Measurements from ENCODE around the gene BNC2. TPM values are rescaled to one million over a fixed set of nuclear protein-coding genes. Genes with fewer than 3 reads are reported as not detected.

The BNC2 gene
- total RNA-seq, 6 experiments from 2014 or later: 0.22 to 0.80 (median 0.36) TPM

DNA sequence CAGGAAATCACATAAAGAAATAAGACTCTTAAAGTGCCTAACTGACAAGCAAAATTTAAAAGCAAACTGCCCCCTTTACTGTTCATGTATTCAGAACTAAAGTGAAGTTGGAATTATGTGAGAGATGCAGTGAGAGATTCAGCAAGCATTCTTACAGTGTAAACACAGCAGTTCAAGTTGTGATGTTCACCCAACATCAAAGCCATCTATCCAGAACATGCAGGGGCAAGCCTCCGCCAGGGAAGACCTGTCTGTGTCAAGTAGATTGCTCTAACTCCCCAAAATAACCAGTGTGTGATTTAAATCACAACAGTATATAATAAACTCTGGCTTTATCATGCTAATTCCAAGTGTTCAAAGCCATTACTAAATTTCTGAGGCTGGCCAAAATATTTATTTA, 233.3 kb downstream of the BNC2 start:
- H3K27ac ChIP-seq: no peak overlapping the region
- intact Hi-C loops (cut with DNase I): no loop called here
- no peak for ATAC-seq
- DNase-seq: no peak
- H3K36me3 ChIP-seq: no peaks in the 10 kb centered on the region
- 90% methylated on average over 1 of the region's 1 CpG for WGBS (ENCODE audit: insufficient coverage, low coverage, low lambda C conversion rate, missing lambda C conversion rate)
- TF ChIP-seq, protein P1, sequence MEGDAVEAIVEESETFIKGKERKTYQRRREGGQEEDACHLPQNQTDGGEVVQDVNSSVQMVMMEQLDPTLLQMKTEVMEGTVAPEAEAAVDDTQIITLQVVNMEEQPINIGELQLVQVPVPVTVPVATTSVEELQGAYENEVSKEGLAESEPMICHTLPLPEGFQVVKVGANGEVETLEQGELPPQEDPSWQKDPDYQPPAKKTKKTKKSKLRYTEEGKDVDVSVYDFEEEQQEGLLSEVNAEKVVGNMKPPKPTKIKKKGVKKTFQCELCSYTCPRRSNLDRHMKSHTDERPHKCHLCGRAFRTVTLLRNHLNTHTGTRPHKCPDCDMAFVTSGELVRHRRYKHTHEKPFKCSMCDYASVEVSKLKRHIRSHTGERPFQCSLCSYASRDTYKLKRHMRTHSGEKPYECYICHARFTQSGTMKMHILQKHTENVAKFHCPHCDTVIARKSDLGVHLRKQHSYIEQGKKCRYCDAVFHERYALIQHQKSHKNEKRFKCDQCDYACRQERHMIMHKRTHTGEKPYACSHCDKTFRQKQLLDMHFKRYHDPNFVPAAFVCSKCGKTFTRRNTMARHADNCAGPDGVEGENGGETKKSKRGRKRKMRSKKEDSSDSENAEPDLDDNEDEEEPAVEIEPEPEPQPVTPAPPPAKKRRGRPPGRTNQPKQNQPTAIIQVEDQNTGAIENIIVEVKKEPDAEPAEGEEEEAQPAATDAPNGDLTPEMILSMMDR (IDR thresholded peaks at IDR 0.05): no peak
- no peak for TF ChIP-seq POLR2A (IDR thresholded peaks at IDR 0.05)
- H3K27me3 ChIP-seq: no peaks in the 10 kb centered on the region
- H3K4me3 ChIP-seq: no peak overlapping the region
- no peaks in the 10 kb centered on the region for H3K4me1 ChIP-seq
- no peaks in the 10 kb centered on the region for H3K9me3 ChIP-seq

DNA sequence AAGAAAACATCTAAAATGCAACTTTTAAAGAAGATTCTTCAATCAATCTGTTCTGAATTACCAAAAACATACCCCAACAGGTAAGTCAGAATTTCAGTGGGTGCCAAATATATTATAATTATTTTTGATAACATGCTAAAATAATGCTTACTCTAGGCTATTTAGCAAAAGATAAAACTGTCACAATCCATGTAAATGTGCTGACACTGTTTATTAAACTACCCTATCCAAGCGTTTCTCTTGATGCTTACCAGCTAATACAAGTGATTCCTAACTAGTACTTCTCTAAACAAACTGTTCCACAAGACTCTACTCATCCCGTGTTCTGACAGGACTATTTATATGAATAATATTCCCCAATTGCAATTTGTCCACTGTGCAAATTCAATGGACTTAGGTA, 236.7 kb downstream of the BNC2 start:
- no peak overlapping the region for H3K27ac ChIP-seq
- WGBS (ENCODE audit: insufficient coverage, low coverage, low lambda C conversion rate, missing lambda C conversion rate): 68% methylated on average over 2 of the region's 2 CpGs
- no peaks in the 10 kb centered on the region for H3K27me3 ChIP-seq
- no peaks in the 10 kb centered on the region for H3K4me1 ChIP-seq
- H3K4me3 ChIP-seq: no peak overlapping the region
- intact Hi-C loops (cut with DNase I): no loop called here
- DNase-seq: no peak
- no peaks in the 10 kb centered on the region for H3K9me3 ChIP-seq
- no peak for ATAC-seq
- H3K36me3 ChIP-seq: no peaks in the 10 kb centered on the region
- TF ChIP-seq, protein P1 (IDR thresholded peaks at IDR 0.05): no peak
- no peak for TF ChIP-seq POLR2A (IDR thresholded peaks at IDR 0.05)

DNA sequence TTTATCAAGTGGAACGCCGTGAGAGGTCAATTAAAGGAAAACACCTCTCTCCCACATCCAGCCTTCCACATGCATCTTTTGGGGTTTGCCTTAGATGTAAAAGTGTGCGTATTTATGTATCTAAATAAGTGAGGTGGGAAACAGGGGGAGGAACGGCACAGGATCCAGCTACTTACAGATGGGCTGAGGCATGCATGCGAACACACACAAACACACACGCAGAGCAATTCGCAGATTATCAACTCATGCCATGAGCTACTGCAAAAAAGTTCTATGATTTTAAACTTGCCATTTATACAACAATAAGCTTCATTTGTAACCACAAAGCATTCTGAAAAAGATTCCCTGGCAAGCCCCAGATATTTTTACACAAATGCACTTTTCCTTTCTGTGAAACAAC, 242.1 kb downstream of the BNC2 start:
- H3K4me1 ChIP-seq: no peaks in the 10 kb centered on the region
- H3K27me3 ChIP-seq: no peaks in the 10 kb centered on the region
- whole genome bisulfite sequencing (ENCODE audit: insufficient coverage, low coverage, low lambda C conversion rate, missing lambda C conversion rate): 82% methylated on average over 7 of the region's 7 CpGs
- H3K9me3 ChIP-seq: no peaks in the 10 kb centered on the region
- DNase-seq: no peak
- no peak overlapping the region for H3K27ac ChIP-seq
- no peak for TF ChIP-seq POLR2A (IDR thresholded peaks at IDR 0.05)
- TF ChIP-seq, protein P1 (IDR thresholded peaks at IDR 0.05): no peak
- H3K36me3 ChIP-seq: no peaks in the 10 kb centered on the region
- no peak overlapping the region for H3K4me3 ChIP-seq
- ATAC-seq: no peak
- intact Hi-C loops (cut with DNase I): no loop called here

DNA sequence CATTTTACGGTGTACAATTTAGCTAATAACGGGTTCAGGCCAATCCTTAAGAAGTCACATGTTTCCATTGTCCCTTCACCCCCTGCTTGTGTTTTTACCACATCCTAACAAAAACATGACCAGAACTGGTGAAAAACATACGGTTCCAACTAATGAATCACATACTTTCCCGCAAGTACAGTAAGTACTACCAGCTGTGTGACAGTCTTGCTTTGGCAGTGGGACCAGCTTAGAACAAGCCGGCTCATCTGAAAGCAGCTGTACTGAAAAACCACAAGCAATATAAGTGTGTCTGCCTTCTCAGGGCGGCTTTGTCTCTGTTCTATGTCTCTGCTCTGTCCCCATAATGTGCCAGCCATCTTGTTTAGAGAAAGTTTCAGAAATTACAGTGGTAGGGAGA, 242.5 kb downstream of the BNC2 start:
- no peaks in the 10 kb centered on the region for H3K9me3 ChIP-seq
- TF ChIP-seq, protein P1 (IDR thresholded peaks at IDR 0.05): no peak
- no peak for TF ChIP-seq POLR2A (IDR thresholded peaks at IDR 0.05)
- no peak overlapping the region for H3K27ac ChIP-seq
- H3K4me1 ChIP-seq: no peaks in the 10 kb centered on the region
- no peak for ATAC-seq
- no peaks in the 10 kb centered on the region for H3K36me3 ChIP-seq
- no peaks in the 10 kb centered on the region for H3K27me3 ChIP-seq
- intact Hi-C loops (cut with DNase I): no loop called here
- 70% methylated on average over 6 of the region's 6 CpGs for WGBS (ENCODE audit: insufficient coverage, low coverage, low lambda C conversion rate, missing lambda C conversion rate)
- H3K4me3 ChIP-seq: no peak overlapping the region
- DNase-seq: no peak

DNA sequence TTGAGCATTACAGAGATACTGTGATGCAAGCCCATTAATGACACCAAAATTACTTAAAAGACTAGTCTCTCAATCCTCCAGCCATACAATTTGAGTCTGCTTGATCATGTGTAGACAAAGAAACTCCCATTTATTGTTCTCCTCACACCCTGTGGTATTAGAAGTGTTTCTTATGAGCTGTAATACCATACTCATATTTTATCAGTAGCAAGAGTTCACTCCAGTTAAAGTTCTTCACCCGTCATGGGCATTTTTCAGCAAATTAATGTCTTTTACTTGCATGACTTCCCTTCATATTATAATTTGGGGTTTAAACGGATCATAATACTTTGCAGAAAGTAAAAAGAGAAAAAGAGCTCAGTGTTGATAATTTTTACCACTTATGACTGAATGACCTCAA, 242.9 kb downstream of the BNC2 start:
- H3K4me3 ChIP-seq: no peak overlapping the region
- H3K27ac ChIP-seq: no peak overlapping the region
- intact Hi-C loops (cut with DNase I): no loop called here
- H3K9me3 ChIP-seq: no peaks in the 10 kb centered on the region
- WGBS (ENCODE audit: insufficient coverage, low coverage, low lambda C conversion rate, missing lambda C conversion rate): 83% methylated on average over 2 of the region's 2 CpGs
- no peak for TF ChIP-seq POLR2A (IDR thresholded peaks at IDR 0.05)
- TF ChIP-seq, protein P1 (IDR thresholded peaks at IDR 0.05): no peak
- H3K27me3 ChIP-seq: no peaks in the 10 kb centered on the region
- no peak for DNase-seq
- H3K36me3 ChIP-seq: no peaks in the 10 kb centered on the region
- ATAC-seq: no peak
- no peaks in the 10 kb centered on the region for H3K4me1 ChIP-seq

Data from right lobe of liver (tissue), 6 donors.